GM23248 (cell line): ENCODE measurements around the gene CYBB.

Experiments used
- EZH2 ChIP-seq: fragments of 200-600 bp; sonication (generic); IDR thresholded peaks from 2 replicates; pipeline ENCODE4 v1.6.1; 2018; ENCODE audit warnings: antibody characterized with exemption, mild to moderate bottlenecking; ENCODE audit not compliant: insufficient read depth, poor library complexity, severe bottlenecking
- EZH2phosphoT487 ChIP-seq: fragments of 200-600 bp; sonication (generic); IDR thresholded peaks from 2 replicates; pipeline ENCODE4 v1.6.1; 2018; ENCODE audit warnings: antibody characterized with exemption, moderate library complexity, mild to moderate bottlenecking, low read depth; ENCODE audit not compliant: insufficient read depth

DNA sequence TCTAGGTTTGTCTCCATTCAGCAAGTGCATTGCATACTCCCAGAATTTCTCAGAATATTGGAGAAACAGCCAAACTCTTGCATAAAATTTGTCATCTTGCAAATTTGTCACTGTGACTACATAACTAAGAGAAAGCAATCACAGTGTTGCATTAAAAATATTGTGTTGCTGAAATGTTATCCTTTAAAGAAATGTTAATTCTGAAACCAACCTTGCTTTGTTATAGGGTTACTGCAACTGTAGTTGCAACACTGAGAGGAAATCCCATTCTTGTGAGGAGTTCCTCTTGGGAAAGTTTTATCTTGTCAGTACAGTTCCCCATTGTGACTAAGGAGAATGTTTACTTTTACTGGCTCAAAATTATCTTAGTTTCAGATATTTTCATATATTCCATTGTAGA, 20.9 kb downstream of the CYBB start:
- TF ChIP-seq EZH2phosphoT487 (no peak), EZH2 (no peak)
